ENCODE measurements around the gene EDIL3. TPM values are rescaled to one million over a fixed set of nuclear protein-coding genes. Genes with fewer than 3 reads are reported as not detected.

Gene EDIL3
- total RNA-seq, 4 donors from 2014 or later, result 15.9 to 29.3 (median 24.8) TPM

GRCh38 chr5:83900306-83900705 lies 484.4 kb downstream of the EDIL3 start:
- WGBS, 2 donors, result 41 to 47% methylated on average over 3 of the region's 3 CpGs
- no peaks in the 10 kb centered on the region for H3K27me3 ChIP-seq
- no peaks in the 10 kb centered on the region for H3K36me3 ChIP-seq
- no peaks in the 10 kb centered on the region for H3K4me1 ChIP-seq
- no peak overlapping the region for H3K27ac ChIP-seq
- no peaks in the 10 kb centered on the region for H3K9me3 ChIP-seq
- no peak overlapping the region for H3K4me3 ChIP-seq
- TF ChIP-seq, protein P1, sequence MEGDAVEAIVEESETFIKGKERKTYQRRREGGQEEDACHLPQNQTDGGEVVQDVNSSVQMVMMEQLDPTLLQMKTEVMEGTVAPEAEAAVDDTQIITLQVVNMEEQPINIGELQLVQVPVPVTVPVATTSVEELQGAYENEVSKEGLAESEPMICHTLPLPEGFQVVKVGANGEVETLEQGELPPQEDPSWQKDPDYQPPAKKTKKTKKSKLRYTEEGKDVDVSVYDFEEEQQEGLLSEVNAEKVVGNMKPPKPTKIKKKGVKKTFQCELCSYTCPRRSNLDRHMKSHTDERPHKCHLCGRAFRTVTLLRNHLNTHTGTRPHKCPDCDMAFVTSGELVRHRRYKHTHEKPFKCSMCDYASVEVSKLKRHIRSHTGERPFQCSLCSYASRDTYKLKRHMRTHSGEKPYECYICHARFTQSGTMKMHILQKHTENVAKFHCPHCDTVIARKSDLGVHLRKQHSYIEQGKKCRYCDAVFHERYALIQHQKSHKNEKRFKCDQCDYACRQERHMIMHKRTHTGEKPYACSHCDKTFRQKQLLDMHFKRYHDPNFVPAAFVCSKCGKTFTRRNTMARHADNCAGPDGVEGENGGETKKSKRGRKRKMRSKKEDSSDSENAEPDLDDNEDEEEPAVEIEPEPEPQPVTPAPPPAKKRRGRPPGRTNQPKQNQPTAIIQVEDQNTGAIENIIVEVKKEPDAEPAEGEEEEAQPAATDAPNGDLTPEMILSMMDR (IDR thresholded peaks at IDR 0.05), result no peak
- TF ChIP-seq EP300 (IDR thresholded peaks at IDR 0.05), result no peak
- no peak for TF ChIP-seq POLR2A (IDR thresholded peaks at IDR 0.05)
- DNase-seq (ENCODE audit: low spot score in 2 of 2), result no peak

DNA sequence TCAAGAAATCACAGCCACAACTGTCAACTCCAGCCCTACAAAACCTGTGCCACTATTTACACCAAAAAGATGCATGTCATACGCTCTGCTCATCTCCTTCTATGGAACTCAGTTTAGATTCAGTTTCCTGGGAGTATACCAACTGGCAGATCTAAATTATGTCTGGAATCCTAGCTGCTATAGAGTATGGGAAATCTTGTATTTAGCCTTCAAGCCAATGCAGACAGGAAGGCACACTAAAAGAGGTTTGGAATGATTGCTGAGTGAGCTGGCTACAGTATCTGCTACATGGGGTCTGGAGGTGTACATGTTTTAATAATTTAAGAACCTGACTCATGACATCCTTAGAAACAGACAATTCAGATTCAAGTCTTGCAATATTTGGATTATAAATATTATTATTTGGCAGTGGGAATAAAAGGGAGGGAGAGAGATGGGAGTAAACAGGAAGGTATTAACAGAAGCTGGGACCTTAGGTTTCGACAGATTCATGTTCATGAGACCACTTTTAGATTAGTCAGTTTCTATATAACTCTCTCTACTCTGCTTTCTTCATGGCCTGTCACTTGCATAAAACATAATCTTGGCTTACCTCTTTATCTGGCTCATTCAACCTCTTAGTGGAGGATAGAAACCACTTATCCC lies 485.2 kb downstream of the EDIL3 start:
- TF ChIP-seq, protein P1 (IDR thresholded peaks at IDR 0.05), result no peak
- TF ChIP-seq EP300 (IDR thresholded peaks at IDR 0.05) (no peak), POLR2A (IDR thresholded peaks at IDR 0.05) (no peak)
- no peaks in the 10 kb centered on the region for H3K4me1 ChIP-seq
- H3K27me3 ChIP-seq, result no peaks in the 10 kb centered on the region
- no peaks in the 10 kb centered on the region for H3K36me3 ChIP-seq
- no peak overlapping the region for H3K4me3 ChIP-seq
- H3K27ac ChIP-seq, result no peak overlapping the region
- DNase-seq (ENCODE audit: low spot score in 2 of 2), result no peak
- H3K9me3 ChIP-seq, result no peaks in the 10 kb centered on the region
- WGBS, 2 donors, result 88 to 94% methylated on average over 2 of the region's 2 CpGs

- Histone ChIP-seq H3K9me3 (no peaks in the 10 kb centered on the region), H3K4me1 (no peaks in the 10 kb centered on the region), H3K27ac (no peak overlapping the region), H3K27me3 (no peaks in the 10 kb centered on the region), H3K4me3 (no peak overlapping the region), H3K36me3 (no peaks in the 10 kb centered on the region)
- TF ChIP-seq, protein P1 (IDR thresholded peaks at IDR 0.05), result no peak
- no peak for TF ChIP-seq EP300 (IDR thresholded peaks at IDR 0.05)
- TF ChIP-seq POLR2A (IDR thresholded peaks at IDR 0.05), result no peak
- WGBS, 2 donors, result 93 to 95% methylated on average over 2 of the region's 2 CpGs
- DNase-seq (ENCODE audit: low spot score in 2 of 2), result no peak
These were observed 488.8 kb downstream of the EDIL3 start for GRCh38 chr5:83895860-83896259.

DNA sequence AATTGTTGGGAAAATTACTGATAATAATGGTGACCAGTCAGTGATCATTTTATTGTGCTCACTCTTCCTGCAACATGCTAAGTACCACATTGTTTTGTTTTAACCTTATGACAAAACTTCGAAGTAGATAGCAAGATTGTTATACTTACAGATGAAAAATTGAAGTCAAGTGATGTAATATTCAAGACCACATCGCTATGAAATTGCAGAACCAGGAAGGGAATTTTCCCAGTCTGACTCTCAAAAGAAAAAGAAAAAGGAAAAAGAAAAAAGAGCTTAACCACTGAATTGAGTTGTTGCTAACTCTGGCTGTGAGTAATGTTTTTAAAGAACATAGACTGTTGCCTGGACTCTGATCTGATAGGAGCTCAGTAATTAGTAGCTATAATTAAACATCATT lies 493.4 kb downstream of the EDIL3 start:
- no peaks in the 10 kb centered on the region for H3K9me3 ChIP-seq
- no peak overlapping the region for H3K4me3 ChIP-seq
- H3K27ac ChIP-seq, result no peak overlapping the region
- no peaks in the 10 kb centered on the region for H3K27me3 ChIP-seq
- WGBS, 2 donors, result 36 to 51% methylated on average over 2 of the region's 2 CpGs
- peaks cover 0 to 4% (median 0%) of the 10 kb centered on the region in 4 donors for H3K4me1 ChIP-seq
- DNase-seq (ENCODE audit: low spot score in 2 of 2), result no peak
- TF ChIP-seq EP300 (IDR thresholded peaks at IDR 0.05) (no peak), POLR2A (IDR thresholded peaks at IDR 0.05) (no peak)
- TF ChIP-seq, protein P1 (IDR thresholded peaks at IDR 0.05), result no peak
- no peaks in the 10 kb centered on the region for H3K36me3 ChIP-seq

Small RNA genes within 50 kb of the gene (small RNA-seq; reads per million reads assigned to genes)
- not detected for gene RNU6-448P

All from tibial nerve (tissue), 4 donors.